HepG2 (cell line): ENCODE data around the gene MORN1. TPM values are rescaled to one million over a fixed set of nuclear protein-coding genes. Genes with fewer than 3 reads are reported as not detected.

Source experiments
- AKAP8 ChIP-seq: sonication (generic); formaldehyde crosslinking; IDR thresholded peaks from 2 replicates; pipeline ENCODE4 v1.5.1; 2020; ENCODE audit warnings: mild to moderate bottlenecking, missing genetic modification reagents
- CBX1 ChIP-seq: IDR thresholded peaks from one replicate; pipeline ENCODE4 v1.6.1; 2016; ENCODE audit warnings: antibody characterized with exemption, low read depth
- CBX2 ChIP-seq, 2 experiments: fragments of 200-600 bp in 1 of 2; sonication (generic); formaldehyde crosslinking in 1 of 2; IDR thresholded peaks; 2 replicates each; pipeline versions ENCODE4 v1.7.0 to v1.8.1; 2018 to 2022; ENCODE audit warnings: low read depth in 2 of 2, low read length in 1 of 2, mild to moderate bottlenecking in 1 of 2, missing genetic modification reagents in 1 of 2
- HES4 ChIP-seq: sonication (generic); formaldehyde crosslinking; IDR thresholded peaks from 2 replicates; pipeline ENCODE4 v1.9.0; 2021; ENCODE audit warnings: mild to moderate bottlenecking, missing genetic modification reagents, borderline replicate concordance
- MXI1 ChIP-seq: IDR thresholded peaks from 3 replicates; pipeline ENCODE4 v1.6.1; 2012; ENCODE audit warnings: low read depth, low read length, inconsistent platforms, borderline replicate concordance
- NFE2L1 ChIP-seq: sonication (generic); formaldehyde crosslinking; IDR thresholded peaks from 2 replicates; pipeline ENCODE4 v1.4.0; 2020; ENCODE audit warnings: missing genetic modification reagents, mild to moderate bottlenecking, borderline replicate concordance
- STAG1 ChIP-seq: sonication (generic); formaldehyde crosslinking; IDR thresholded peaks from 2 replicates; pipeline ENCODE4 v1.4.0; 2020; ENCODE audit warnings: missing genetic modification reagents
- ZBTB38 ChIP-seq: sonication (generic); formaldehyde crosslinking; IDR thresholded peaks from 2 replicates; pipeline ENCODE4 v1.5.1; 2020; ENCODE audit warnings: mild to moderate bottlenecking, missing genetic modification reagents
- ZMYM4 ChIP-seq: sonication (generic); formaldehyde crosslinking; IDR thresholded peaks from 2 replicates; pipeline ENCODE4 v1.8.1; 2023; ENCODE audit warnings: mild to moderate bottlenecking, missing genetic modification reagents
- ZNF260 ChIP-seq: sonication (generic); formaldehyde crosslinking; IDR thresholded peaks from 2 replicates; pipeline ENCODE4 v1.4.0; 2020; ENCODE audit warnings: missing genetic modification reagents, low read depth, mild to moderate bottlenecking, borderline replicate concordance
- ZNF550 ChIP-seq: sonication (generic); formaldehyde crosslinking; IDR thresholded peaks from 2 replicates; pipeline ENCODE4 v1.4.0; 2020; ENCODE audit warnings: mild to moderate bottlenecking, missing genetic modification reagents, borderline replicate concordance
- ZNF552 ChIP-seq: sonication (generic); formaldehyde crosslinking; IDR thresholded peaks from 2 replicates; pipeline ENCODE4 v1.9.0; 2022; ENCODE audit warnings: missing genetic modification reagents, mild to moderate bottlenecking, borderline replicate concordance
- ZNF572 ChIP-seq: sonication (generic); formaldehyde crosslinking; IDR thresholded peaks from 2 replicates; pipeline ENCODE4 v1.5.1; 2020; ENCODE audit warnings: mild to moderate bottlenecking, missing genetic modification reagents
- ZNF607 ChIP-seq: sonication (generic); formaldehyde crosslinking; IDR thresholded peaks from 2 replicates; pipeline ENCODE4 v1.5.1; 2020; ENCODE audit warnings: missing genetic modification reagents, mild to moderate bottlenecking, borderline replicate concordance
- polyA plus RNA-seq, 8 experiments: library from polyadenylated mRNA; depleted of rRNA in 3 of 8; stranded (reverse) in 7 of 8; unstranded in 1 of 8; fragments of >200 nt; fragmentation: Illumina TruSeq in 4 of 8; extraction: Trizol in 4 of 8; gene quantifications; 2 replicates each; pipeline versions ENCODE4 v1.2.1 to v1.2.3, GENCODE V29; 2011 to 2016; ENCODE audit warnings: low read depth in 4 of 8, missing spikeins in 1 of 8, mixed read lengths in 1 of 8; ENCODE audit not compliant: insufficient read depth in 1 of 8
- total RNA-seq, 5 experiments: library from RNA; depleted of rRNA; stranded (reverse); fragments of >200 nt; fragmentation: Illumina TruSeq; extraction: Trizol; gene quantifications; 2 replicates each; pipeline ENCODE4 v1.2.3, GENCODE V29; 2016; ENCODE audit warnings: low read depth in 1 of 5
- TF ChIP-seq, protein P1 (sequence below): sonication (generic); formaldehyde crosslinking; IDR thresholded peaks from 2 replicates; pipeline ENCODE4 v1.4.0; 2020; ENCODE audit warnings: mild to moderate bottlenecking, missing genetic modification reagents
- TF ChIP-seq, protein P2 (sequence below): sonication (generic); formaldehyde crosslinking; IDR thresholded peaks from 2 replicates; pipeline ENCODE4 v1.5.0; 2020; ENCODE audit warnings: mild to moderate bottlenecking, missing genetic modification reagents, borderline replicate concordance
- TF ChIP-seq, protein P3 (sequence below), 2 experiments: sonication (generic) in 1 of 2; formaldehyde crosslinking in 1 of 2; IDR thresholded peaks; 2 replicates each; pipeline versions ENCODE4 v1.4.0 to v1.6.1; 2016 to 2020; ENCODE audit warnings: borderline replicate concordance in 1 of 2, low read depth in 1 of 2, mild to moderate bottlenecking in 1 of 2, missing genetic modification reagents in 1 of 2
- TF ChIP-seq, protein P4 (sequence below): sonication (generic); formaldehyde crosslinking; IDR thresholded peaks from 2 replicates; pipeline ENCODE4 v1.8.0; 2022; ENCODE audit warnings: missing genetic modification reagents, low read depth, mild to moderate bottlenecking, borderline replicate concordance
- TF ChIP-seq, protein P5 (sequence below): sonication (generic); formaldehyde crosslinking; IDR thresholded peaks from 2 replicates; pipeline ENCODE4 v1.8.0; 2022; ENCODE audit warnings: mild to moderate bottlenecking, missing genetic modification reagents

Gene MORN1
- total and polyA plus RNA-seq, 2 of the 13 experiments (the other 11 are each of a cell fraction or from before 2014, with no cell fraction given), result 3.1 to 6.5 TPM

DNA sequence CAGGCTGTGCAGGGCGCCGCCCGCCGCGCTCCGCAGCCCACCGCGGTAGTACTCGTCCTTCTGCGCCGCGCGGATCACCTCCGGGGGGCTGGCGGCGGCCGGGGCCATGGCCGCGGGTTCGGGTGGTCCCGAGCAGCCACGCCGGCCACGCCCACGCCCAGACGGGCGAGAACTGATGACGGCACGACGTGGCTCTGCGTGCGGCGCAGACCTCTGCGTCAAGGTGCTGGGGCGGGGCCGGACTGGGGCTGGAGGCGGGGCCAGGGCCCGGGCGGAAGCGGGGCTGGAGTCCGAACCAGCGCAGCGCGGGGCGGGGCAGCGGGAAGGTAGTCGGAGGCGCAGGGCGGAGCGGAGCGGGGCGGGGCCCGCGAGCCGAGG, 21.0 kb upstream of the MORN1 start, which contains the start of gene PEX10 (continued):
- TF ChIP-seq CBX1, result no peak
- TF ChIP-seq CBX2 (IDR thresholded peaks at IDR 0.05; ENCODE audit: low read depth, low read length), result no peak
- no peak for TF ChIP-seq CBX2 (CRISPR knock-in tag; IDR thresholded peaks at IDR 0.05; ENCODE audit: low read depth)
- peak; percentile 93 for TF ChIP-seq AKAP8 (CRISPR knock-in tag)
- TF ChIP-seq MXI1, result peak; percentile 99
- TF ChIP-seq, protein P1, sequence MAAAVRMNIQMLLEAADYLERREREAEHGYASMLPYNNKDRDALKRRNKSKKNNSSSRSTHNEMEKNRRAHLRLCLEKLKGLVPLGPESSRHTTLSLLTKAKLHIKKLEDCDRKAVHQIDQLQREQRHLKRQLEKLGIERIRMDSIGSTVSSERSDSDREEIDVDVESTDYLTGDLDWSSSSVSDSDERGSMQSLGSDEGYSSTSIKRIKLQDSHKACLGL (CRISPR knock-in tag), result no peak
- TF ChIP-seq, protein P2, sequence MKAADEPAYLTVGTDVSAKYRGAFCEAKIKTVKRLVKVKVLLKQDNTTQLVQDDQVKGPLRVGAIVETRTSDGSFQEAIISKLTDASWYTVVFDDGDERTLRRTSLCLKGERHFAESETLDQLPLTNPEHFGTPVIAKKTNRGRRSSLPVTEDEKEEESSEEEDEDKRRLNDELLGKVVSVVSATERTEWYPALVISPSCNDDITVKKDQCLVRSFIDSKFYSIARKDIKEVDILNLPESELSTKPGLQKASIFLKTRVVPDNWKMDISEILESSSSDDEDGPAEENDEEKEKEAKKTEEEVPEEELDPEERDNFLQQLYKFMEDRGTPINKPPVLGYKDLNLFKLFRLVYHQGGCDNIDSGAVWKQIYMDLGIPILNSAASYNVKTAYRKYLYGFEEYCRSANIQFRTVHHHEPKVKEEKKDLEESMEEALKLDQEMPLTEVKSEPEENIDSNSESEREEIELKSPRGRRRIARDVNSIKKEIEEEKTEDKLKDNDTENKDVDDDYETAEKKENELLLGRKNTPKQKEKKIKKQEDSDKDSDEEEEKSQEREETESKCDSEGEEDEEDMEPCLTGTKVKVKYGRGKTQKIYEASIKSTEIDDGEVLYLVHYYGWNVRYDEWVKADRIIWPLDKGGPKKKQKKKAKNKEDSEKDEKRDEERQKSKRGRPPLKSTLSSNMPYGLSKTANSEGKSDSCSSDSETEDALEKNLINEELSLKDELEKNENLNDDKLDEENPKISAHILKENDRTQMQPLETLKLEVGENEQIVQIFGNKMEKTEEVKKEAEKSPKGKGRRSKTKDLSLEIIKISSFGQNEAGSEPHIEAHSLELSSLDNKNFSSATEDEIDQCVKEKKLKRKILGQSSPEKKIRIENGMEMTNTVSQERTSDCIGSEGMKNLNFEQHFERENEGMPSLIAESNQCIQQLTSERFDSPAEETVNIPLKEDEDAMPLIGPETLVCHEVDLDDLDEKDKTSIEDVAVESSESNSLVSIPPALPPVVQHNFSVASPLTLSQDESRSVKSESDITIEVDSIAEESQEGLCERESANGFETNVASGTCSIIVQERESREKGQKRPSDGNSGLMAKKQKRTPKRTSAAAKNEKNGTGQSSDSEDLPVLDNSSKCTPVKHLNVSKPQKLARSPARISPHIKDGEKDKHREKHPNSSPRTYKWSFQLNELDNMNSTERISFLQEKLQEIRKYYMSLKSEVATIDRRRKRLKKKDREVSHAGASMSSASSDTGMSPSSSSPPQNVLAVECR (CRISPR knock-in tag), result peak; percentile 93
- no peak for TF ChIP-seq ZNF550 (CRISPR knock-in tag)
- no peak for TF ChIP-seq ZNF260 (CRISPR knock-in tag)
- TF ChIP-seq, protein P3, sequence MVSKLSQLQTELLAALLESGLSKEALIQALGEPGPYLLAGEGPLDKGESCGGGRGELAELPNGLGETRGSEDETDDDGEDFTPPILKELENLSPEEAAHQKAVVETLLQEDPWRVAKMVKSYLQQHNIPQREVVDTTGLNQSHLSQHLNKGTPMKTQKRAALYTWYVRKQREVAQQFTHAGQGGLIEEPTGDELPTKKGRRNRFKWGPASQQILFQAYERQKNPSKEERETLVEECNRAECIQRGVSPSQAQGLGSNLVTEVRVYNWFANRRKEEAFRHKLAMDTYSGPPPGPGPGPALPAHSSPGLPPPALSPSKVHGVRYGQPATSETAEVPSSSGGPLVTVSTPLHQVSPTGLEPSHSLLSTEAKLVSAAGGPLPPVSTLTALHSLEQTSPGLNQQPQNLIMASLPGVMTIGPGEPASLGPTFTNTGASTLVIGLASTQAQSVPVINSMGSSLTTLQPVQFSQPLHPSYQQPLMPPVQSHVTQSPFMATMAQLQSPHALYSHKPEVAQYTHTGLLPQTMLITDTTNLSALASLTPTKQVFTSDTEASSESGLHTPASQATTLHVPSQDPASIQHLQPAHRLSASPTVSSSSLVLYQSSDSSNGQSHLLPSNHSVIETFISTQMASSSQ (IDR thresholded peaks at IDR 0.05; ENCODE audit: low read depth), result no peak
- TF ChIP-seq, protein P3 (CRISPR knock-in tag; IDR thresholded peaks at IDR 0.05; ENCODE audit: borderline replicate concordance), result peak; percentile 11; the same call in 1 of the 2 replicates
- no peak for TF ChIP-seq NFE2L1
- TF ChIP-seq ZNF552, result no peak
- TF ChIP-seq STAG1 (CRISPR knock-in tag), result no peak
- peak; percentile 10 for TF ChIP-seq ZMYM4 (CRISPR knock-in tag)
- no peak for TF ChIP-seq ZNF572
- TF ChIP-seq HES4 (CRISPR knock-in tag), result no peak
- TF ChIP-seq ZNF607 (CRISPR knock-in tag), result no peak
- TF ChIP-seq ZBTB38 (CRISPR knock-in tag), result peak; percentile 14; the same call in 1 of the 2 replicates
- TF ChIP-seq, protein P4, sequence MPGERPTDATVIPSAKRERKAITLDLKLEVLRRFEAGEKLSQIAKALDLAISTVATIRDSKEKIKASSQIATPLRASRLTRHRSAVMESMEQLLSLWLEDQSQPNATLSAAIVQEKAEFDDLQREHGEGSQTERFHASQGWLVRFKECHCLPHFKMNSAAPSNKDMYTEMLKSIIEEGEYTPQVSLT (CRISPR knock-in tag), result no peak
- TF ChIP-seq, protein P5, sequence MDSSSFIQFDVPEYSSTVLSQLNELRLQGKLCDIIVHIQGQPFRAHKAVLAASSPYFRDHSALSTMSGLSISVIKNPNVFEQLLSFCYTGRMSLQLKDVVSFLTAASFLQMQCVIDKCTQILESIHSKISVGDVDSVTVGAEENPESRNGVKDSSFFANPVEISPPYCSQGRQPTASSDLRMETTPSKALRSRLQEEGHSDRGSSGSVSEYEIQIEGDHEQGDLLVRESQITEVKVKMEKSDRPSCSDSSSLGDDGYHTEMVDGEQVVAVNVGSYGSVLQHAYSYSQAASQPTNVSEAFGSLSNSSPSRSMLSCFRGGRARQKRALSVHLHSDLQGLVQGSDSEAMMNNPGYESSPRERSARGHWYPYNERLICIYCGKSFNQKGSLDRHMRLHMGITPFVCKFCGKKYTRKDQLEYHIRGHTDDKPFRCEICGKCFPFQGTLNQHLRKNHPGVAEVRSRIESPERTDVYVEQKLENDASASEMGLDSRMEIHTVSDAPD (CRISPR knock-in tag), result no peak
